Measurements from ENCODE around the gene CASP8AP2. TPM values are rescaled to one million over a fixed set of nuclear protein-coding genes. Genes with fewer than 3 reads are reported as not detected.

The CASP8AP2 gene
- total RNA-seq, 1 experiment from 2014 or later = 27.9 TPM

GRCh38 chr6:89895276-89895874, 65.7 kb downstream of the CASP8AP2 start (continued):
- peak; percentile 68; the same call in 1 of the 2 replicates for TF ChIP-seq ATF2 (CRISPR knock-in tag; IDR thresholded peaks at IDR 0.05; ENCODE audit: borderline replicate concordance, low read depth)
- TF ChIP-seq, protein P1, sequence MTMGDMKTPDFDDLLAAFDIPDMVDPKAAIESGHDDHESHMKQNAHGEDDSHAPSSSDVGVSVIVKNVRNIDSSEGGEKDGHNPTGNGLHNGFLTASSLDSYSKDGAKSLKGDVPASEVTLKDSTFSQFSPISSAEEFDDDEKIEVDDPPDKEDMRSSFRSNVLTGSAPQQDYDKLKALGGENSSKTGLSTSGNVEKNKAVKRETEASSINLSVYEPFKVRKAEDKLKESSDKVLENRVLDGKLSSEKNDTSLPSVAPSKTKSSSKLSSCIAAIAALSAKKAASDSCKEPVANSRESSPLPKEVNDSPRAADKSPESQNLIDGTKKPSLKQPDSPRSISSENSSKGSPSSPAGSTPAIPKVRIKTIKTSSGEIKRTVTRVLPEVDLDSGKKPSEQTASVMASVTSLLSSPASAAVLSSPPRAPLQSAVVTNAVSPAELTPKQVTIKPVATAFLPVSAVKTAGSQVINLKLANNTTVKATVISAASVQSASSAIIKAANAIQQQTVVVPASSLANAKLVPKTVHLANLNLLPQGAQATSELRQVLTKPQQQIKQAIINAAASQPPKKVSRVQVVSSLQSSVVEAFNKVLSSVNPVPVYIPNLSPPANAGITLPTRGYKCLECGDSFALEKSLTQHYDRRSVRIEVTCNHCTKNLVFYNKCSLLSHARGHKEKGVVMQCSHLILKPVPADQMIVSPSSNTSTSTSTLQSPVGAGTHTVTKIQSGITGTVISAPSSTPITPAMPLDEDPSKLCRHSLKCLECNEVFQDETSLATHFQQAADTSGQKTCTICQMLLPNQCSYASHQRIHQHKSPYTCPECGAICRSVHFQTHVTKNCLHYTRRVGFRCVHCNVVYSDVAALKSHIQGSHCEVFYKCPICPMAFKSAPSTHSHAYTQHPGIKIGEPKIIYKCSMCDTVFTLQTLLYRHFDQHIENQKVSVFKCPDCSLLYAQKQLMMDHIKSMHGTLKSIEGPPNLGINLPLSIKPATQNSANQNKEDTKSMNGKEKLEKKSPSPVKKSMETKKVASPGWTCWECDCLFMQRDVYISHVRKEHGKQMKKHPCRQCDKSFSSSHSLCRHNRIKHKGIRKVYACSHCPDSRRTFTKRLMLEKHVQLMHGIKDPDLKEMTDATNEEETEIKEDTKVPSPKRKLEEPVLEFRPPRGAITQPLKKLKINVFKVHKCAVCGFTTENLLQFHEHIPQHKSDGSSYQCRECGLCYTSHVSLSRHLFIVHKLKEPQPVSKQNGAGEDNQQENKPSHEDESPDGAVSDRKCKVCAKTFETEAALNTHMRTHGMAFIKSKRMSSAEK (CRISPR knock-in tag; IDR thresholded peaks at IDR 0.05; ENCODE audit: borderline replicate concordance) = no peak
- 0 out of 2 replicates have a peak, but pooled peaks have one; percentile 36 for TF ChIP-seq NR2C2 (CRISPR knock-in tag; IDR thresholded peaks at IDR 0.05)
- TF ChIP-seq ZNF263 (CRISPR knock-in tag; IDR thresholded peaks at IDR 0.05; ENCODE audit: low read depth) = no peak; the same call in 1 of the 2 replicates
- TF ChIP-seq MLX (CRISPR knock-in tag; IDR thresholded peaks at IDR 0.05) = peak; percentile 46; the same call in 1 of the 2 replicates
- TF ChIP-seq, protein P2, sequence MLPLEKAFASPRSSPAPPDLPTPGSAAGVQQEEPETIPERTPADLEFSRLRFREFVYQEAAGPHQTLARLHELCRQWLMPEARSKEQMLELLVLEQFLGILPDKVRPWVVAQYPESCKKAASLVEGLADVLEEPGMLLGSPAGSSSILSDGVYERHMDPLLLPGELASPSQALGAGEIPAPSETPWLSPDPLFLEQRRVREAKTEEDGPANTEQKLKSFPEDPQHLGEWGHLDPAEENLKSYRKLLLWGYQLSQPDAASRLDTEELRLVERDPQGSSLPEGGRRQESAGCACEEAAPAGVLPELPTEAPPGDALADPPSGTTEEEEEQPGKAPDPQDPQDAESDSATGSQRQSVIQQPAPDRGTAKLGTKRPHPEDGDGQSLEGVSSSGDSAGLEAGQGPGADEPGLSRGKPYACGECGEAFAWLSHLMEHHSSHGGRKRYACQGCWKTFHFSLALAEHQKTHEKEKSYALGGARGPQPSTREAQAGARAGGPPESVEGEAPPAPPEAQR (CRISPR knock-in tag; IDR thresholded peaks at IDR 0.05) = peak; percentile 75; the same call in 1 of the 2 replicates
- TF ChIP-seq PRRX2 (CRISPR knock-in tag; IDR thresholded peaks at IDR 0.05) = peak; percentile 56; the same call in 1 of the 2 replicates
- TF ChIP-seq ZNF281 (CRISPR knock-in tag; IDR thresholded peaks at IDR 0.05) = peak; percentile 89
- no peak for TF ChIP-seq OVOL2 (CRISPR knock-in tag; IDR thresholded peaks at IDR 0.05; ENCODE audit: borderline replicate concordance)
- no peak for TF ChIP-seq ZNF416 (CRISPR knock-in tag; IDR thresholded peaks at IDR 0.05)
- TF ChIP-seq ZBTB43 (CRISPR knock-in tag; IDR thresholded peaks at IDR 0.05) = peak; percentile 87; the same call in 1 of the 2 replicates
- TF ChIP-seq GTF2I (CRISPR knock-in tag; conservative IDR thresholded peaks at IDR 0.05) = no peak
- no peak for TF ChIP-seq GRHL2 (CRISPR knock-in tag; IDR thresholded peaks at IDR 0.05; ENCODE audit: insufficient replicate concordance, severe bottlenecking)
- 0 out of 2 replicates have a peak, but pooled peaks have one; percentile 47 for TF ChIP-seq ZNF671 (CRISPR knock-in tag; IDR thresholded peaks at IDR 0.05)
- TF ChIP-seq ZNF219 (CRISPR knock-in tag; IDR thresholded peaks at IDR 0.05; ENCODE audit: borderline replicate concordance) = peak; percentile 63; the same call in 1 of the 2 replicates
- TF ChIP-seq, protein P3, sequence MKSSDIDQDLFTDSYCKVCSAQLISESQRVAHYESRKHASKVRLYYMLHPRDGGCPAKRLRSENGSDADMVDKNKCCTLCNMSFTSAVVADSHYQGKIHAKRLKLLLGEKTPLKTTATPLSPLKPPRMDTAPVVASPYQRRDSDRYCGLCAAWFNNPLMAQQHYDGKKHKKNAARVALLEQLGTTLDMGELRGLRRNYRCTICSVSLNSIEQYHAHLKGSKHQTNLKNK (CRISPR knock-in tag; IDR thresholded peaks at IDR 0.05) = no peak
- no peak for TF ChIP-seq CBFB (CRISPR knock-in tag; IDR thresholded peaks at IDR 0.05; ENCODE audit: low read depth)
- TF ChIP-seq E2F1 (CRISPR knock-in tag; IDR thresholded peaks at IDR 0.05) = peak; percentile 84; the same call in 1 of the 2 replicates
- peak; percentile 81; the same call in 1 of the 2 replicates for TF ChIP-seq CREB1 (CRISPR knock-in tag; IDR thresholded peaks at IDR 0.05)
- peak; percentile 96 for TF ChIP-seq JUN (CRISPR knock-in tag; IDR thresholded peaks at IDR 0.05)
- peak; percentile 70; the same call in 1 of the 2 replicates for TF ChIP-seq NR1H2 (CRISPR knock-in tag; IDR thresholded peaks at IDR 0.05)
- TF ChIP-seq ZNF121 (CRISPR knock-in tag; IDR thresholded peaks at IDR 0.05) = no peak; the same call in 1 of the 2 replicates
- 0 out of 2 replicates have a peak, but pooled peaks have one; percentile 69 for TF ChIP-seq TP53 (CRISPR knock-in tag; IDR thresholded peaks at IDR 0.05)
- peak; percentile 98; the same call in 1 of the 2 replicates for TF ChIP-seq KAT7 (CRISPR knock-in tag; IDR thresholded peaks at IDR 0.05; ENCODE audit: borderline replicate concordance)
- TF ChIP-seq FOXP1 (CRISPR knock-in tag; IDR thresholded peaks at IDR 0.05; ENCODE audit: borderline replicate concordance) = peak; percentile 93
- no peak for TF ChIP-seq SOX15 (CRISPR knock-in tag; IDR thresholded peaks at IDR 0.05)

Measured in WTC11 (cell line).